Stimulated activated CD8-positive, alpha-beta memory T cell treated with anti-CD3 and anti-CD28 coated beads, Interleukin-12 subunit alpha, Interleukin-12 subunit beta, amount 100 ng/mL, for 4 hours (primary cell): ENCODE results near the gene ADGRL2.

ENCODE experiments used
- DNase-seq: peaks from one replicate; pipeline ENCODE4 v3.0.0-alpha.2; 2020; ENCODE audit warnings: low read depth

Gene ADGRL2

DNA sequence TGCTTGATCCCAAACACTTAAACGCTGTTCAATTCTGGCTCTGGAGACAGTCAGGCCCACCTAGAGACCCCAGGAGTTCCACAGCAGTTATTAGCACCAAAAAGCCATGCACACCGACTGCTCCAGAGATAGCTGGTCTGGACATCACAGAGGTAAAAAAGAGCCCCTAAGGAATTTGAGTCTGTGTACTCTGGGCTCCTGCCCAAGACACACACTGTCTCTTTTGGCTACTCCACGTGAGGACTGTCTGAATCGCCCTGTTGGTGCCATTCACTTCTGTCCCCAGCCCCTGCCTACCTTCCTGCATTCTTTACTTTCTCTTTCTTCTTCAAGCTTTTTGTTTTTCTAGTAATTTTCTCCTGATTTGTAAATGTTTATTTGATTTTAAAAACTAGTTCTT, 197.4 kb downstream of the ADGRL2 start:
- no peak for DNase-seq

DNA sequence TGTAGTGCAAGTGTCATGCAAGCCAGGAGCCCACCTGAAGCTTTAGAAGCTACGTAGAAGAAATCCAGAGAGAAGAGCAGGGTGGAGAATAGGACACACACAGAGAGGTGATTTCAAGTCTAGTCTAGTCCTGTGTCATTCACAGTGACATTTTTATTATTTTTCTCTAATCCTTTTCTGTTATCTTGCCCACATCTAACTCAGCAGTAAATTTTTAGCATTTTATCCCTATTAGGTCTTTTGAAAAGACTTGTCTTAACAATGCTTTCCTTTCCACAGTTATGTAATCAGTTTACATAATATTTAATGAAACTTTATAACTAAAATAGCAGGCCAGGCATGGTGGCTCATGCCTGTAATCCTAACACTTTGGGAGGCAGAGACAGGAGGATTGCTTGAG, 198.6 kb downstream of the ADGRL2 start:
- DNase-seq: no peak

DNA sequence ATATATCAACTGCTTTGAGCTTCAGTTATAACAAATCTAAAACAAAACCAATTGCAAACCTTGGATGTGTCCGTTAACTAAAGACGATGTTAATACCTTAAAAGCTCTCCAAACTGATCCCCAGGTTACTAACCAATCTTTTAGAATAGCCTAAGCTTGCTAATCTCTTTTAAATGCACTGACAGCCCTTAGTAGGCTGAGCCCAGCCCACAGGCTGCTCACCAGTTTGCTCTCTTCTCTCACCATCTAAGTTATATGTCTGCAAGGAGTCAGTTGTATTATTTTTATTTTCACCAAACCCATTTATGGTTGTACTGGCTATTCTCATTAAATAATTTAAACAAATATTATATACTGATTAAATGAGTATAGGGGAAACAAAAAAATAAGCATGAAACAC, 199.5 kb downstream of the ADGRL2 start:
- no peak for DNase-seq

DNA sequence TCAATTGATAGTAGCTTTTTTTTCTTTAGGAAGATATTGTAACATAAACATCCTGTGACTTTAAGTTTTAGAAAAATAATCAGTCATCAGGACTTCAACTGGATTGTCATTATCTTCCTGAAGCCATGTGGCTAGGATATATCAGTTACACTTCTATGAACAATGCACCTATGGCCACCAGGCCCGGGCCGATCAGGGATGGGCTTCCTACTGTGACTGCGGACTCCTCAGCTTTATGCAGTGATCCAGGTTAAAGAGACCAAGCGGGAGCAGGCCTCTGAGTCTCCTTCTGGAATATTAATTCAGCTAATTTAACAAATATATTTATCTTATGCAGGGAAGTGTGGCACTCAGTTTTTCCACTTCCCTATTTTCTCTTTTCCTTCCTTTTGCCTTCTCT, 200.6 kb downstream of the ADGRL2 start:
- DNase-seq: no peak

GRCh38 chr1:82007804-82008203, 207.1 kb downstream of the ADGRL2 start:
- DNase-seq: no peak

GRCh38 chr1:82013702-82014101, 213.0 kb downstream of the ADGRL2 start:
- no peak for DNase-seq

- DNase-seq: no peak
These were observed 214.7 kb downstream of the ADGRL2 start for GRCh38 chr1:82015444-82015843.

DNA sequence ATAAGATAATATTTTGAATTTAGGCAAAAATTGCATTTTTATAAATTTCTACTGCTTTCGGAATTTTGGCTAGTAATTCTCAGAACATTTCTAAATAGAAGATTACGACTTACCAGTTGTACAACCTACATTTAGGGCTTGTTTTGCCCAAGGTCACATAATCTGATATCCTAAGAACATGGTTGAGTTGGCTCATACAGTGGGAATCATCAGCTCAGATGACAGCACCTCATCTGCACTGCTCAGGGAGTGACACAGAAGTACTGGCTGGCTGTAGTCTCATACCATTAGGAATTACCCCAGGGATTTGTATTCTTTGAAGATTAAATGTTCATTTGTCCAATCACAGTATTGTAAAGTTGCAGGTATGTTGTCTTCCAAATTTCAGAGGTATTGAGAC, 217.6 kb downstream of the ADGRL2 start:
- no peak for DNase-seq

DNA sequence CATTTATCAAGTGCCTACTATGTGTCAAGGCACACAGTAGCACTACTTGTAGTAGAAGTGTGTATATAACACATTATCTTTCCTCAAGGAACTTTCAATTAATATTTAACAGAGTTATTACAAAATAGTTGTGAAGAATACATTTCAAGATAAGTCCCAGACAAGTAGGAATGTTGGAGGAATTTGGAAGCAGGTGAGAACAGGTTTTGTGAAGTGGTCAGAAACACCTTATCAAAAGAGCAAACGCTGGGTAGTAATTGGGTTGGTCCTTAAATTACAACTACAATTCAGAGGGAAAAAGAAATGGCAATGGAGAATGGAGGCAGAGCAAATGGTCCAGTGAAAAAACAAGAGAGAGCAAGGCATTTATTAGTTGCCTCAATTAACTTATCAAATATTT, 218.8 kb downstream of the ADGRL2 start:
- no peak for DNase-seq

DNA sequence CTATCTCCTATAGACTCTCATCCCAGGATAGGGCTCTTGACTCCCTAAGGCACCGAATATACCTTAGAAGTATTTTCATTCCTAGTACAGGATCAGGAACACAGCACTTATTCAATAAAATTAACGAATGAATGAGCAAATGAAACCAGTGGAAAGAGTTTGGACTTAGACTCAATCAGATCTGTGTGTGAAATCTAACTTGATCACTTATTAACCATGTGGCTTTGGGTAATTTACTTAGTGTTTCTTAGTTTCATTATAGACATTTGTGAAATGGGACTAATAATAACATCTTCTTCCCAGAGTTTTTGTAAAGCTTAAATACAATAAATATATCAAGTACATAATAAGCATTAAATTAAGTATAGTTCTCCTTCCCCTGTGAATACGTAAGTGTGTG, 230.1 kb downstream of the ADGRL2 start:
- no peak for DNase-seq

- DNase-seq: no peak
These were observed 231.3 kb downstream of the ADGRL2 start for GRCh38 chr1:82032068-82032467.

DNA sequence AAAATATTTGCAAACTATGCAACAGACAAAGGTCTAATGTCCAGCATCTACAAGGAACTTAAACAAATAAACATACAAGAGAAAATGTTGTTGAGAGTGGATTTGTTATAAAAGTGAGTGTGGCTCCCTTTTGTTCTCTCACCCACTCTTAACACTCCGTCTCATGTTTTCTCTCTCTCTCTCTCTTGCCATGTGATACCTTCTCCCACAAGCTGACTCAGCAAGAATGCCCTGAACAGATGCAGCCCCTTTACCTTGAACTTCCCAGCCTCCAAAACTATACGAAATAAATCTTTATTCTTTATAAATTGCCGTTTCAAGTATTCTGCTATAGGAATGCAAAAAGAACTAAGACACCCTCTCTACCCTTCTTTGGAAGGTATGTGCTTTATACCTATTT, 234.1 kb downstream of the ADGRL2 start:
- DNase-seq: no peak
